Erythroblast (primary cell): ENCODE measurements around the gene VSTM2B.
"Not testable (repeated sequence)": the region's sequence is repeated elsewhere in the genome, so short reads cannot be mapped to it uniquely, and the experiment has no call there.

Experiments
- DNase-seq, 2 experiments: peaks; one replicate each; lab custom pipeline; 2025; lab: John Stamatoyannopoulos, UW
- GATA1 ChIP-seq: IDR thresholded peaks from 2 replicates; pipeline ENCODE4 v1.6.1; 2011; ENCODE audit warnings: low read depth, mild to moderate bottlenecking, control low read depth, low read length, moderate library complexity
- POLR2A ChIP-seq: IDR thresholded peaks from 2 replicates; pipeline ENCODE4 v1.6.1; 2011; ENCODE audit warnings: mild to moderate bottlenecking, low read length

Gene VSTM2B

GRCh38 chr19:29545866-29546582 lies 20.2 kb downstream of the VSTM2B start:
- no peak for DNase-seq
- TF ChIP-seq POLR2A, result no peak
- no peak for TF ChIP-seq GATA1

DNA sequence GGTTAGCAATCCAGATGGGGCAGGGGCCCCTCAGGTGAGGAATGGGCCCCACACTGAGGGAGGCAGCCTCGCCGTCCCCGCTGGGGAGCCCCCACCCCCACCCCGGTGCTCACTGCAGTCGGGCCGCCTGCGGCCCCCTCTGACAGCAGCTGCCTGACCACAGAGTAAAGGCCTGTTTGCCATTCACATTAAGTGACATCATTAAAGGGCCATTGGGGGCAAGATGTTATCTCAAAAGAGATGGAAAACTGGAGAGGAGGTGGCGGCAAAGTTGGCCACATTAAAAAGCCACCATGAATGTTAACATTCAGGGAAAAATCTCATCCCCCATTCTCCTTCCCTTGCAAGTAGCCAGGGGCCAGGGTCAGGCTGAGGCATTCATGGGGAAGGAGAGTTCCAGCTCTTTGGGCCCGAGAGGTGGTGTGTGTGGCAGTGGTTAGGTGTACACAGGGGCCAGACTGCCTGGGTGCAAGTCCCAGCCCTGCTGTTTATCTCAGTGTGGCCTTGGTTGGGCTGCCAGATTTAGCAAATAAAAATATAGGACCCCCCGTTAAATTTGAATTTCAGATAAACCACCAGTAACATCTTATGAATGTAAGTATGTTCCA lies 20.9 kb downstream of the VSTM2B start:
- TF ChIP-seq POLR2A (no peak), GATA1 (no peak)
- no peak for DNase-seq

DNA sequence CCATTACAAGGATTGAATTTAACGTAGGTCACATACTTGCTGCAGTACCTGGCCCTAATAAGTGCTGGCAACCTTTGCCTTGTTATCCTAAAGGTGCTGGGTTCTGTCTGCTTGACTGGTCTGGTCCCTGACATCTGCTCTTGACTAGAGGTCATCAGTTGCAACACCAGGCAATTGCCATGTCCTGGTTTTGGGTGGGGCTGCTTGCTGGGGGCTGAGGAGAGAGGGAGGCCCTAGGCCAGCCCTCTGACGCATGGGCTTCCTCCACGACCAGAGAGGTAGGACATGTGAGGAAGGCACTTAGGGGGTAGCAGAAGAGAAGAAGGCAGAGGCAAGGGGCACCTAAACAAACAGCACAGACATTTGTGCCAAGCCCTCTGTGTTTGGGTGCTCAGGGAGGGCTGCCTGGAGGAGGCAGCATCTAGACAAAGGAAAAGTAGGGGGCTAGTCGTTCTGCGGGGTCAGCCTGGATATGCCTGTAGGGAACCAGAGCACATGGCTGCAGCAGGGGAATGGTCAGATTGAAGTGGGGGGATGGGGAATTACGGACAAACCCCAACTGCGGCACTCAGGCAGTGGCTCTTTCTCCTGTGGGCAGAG lies 21.7 kb downstream of the VSTM2B start:
- DNase-seq, result no peak

DNA sequence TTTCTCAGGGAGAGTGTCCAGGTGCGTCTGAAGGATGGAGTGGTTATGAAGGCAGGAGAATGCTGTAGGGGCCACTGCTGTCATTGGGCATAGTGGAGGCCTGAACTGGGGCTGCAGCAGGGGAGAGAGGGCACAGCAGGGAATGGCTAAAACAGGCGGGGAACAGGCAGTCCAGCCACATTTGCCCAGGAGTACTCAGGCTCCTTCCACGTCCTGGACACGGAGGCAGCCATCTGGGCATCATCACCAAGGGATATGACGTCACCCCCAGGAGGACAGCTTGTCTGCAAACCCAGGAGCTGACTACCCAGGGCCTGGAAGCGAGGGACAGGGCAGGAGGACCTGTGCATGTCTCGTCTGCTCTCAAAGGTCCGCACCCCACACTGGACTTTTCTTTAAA lies 22.2 kb downstream of the VSTM2B start:
- TF ChIP-seq GATA1 (no peak), POLR2A (no peak)
- DNase-seq, result no peak

More for the DNA sequence above, 21.7 kb downstream of the VSTM2B start:
- TF ChIP-seq POLR2A (no peak), GATA1 (no peak)

- no peak for DNase-seq
Observed at GRCh38 chr19:29548483-29549085, 22.8 kb downstream of the VSTM2B start.

DNA sequence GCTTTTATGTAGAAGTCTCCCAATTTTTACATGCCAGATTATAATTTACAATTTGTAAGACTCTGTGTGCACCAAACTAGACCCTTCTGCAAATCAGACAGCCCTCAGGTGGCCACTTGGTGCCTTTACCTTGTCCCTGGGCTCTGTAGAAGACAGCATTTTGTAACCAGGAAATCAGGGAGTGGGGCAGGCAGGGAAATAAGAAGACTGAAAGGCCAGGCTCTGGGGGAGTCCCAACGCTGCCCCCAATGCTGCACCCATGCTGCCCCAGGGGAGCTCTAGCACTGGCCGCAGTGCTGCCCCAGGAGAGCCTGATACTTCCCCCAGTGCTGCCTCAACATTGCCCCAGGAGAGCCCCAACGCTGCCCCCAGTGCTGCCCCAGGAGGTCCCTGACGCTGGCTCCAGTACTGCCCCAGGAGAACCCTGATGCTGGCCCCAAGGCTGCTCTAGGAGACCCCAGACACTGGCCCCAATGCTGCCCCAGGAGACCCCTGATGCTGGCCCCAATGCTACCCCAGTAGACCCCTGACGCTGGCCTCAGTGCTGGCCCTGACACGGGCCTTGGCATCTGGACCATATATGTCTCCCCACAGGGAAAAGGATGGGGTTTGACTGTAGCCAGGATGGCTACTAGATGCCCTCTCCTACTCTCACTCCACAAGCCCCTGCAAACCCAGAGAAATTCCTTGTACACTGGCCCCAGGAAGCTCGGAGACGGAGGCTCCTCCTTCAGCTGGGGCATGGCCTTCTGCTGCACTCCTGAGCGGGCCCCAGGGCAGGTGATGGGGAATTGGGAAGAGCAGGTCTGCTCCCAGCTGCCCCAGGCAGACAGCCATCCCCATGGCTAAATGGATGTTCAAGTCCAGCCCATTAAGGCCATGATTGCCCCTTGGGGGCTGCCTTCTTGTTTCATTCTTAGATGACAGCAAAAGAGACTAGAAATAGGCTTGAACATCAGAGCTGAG lies 23.6 kb downstream of the VSTM2B start:
- TF ChIP-seq POLR2A, result no peak
- no peak for TF ChIP-seq GATA1
- DNase-seq, result no peak

More at GRCh38 chr19:29548483-29549085, 22.8 kb downstream of the VSTM2B start:
- TF ChIP-seq POLR2A, result no peak
- TF ChIP-seq GATA1, result no peak

DNA sequence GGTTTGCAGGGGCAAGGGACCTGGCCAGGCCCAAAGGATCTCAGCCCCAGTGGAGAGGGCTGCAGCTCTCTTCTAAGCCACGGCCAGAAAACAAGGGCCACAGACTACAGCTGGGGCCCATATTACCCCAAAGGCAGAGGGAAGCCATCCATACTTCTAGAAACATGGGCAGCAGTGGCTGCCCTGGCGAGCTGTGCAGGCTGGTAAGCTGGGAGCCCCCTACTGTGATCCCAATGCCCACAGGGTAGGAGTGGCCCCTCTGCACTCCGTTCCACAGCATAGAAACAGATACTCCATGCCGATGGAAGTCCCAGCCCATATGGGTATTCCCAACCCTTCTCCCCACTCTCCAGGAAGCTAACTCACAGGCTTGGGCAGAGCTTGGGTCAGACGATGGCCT lies 25.1 kb downstream of the VSTM2B start:
- TF ChIP-seq GATA1 (no peak), POLR2A (no peak)
- no peak for DNase-seq

GRCh38 chr19:29551774-29552173 lies 26.0 kb downstream of the VSTM2B start:
- no peak for DNase-seq

DNA sequence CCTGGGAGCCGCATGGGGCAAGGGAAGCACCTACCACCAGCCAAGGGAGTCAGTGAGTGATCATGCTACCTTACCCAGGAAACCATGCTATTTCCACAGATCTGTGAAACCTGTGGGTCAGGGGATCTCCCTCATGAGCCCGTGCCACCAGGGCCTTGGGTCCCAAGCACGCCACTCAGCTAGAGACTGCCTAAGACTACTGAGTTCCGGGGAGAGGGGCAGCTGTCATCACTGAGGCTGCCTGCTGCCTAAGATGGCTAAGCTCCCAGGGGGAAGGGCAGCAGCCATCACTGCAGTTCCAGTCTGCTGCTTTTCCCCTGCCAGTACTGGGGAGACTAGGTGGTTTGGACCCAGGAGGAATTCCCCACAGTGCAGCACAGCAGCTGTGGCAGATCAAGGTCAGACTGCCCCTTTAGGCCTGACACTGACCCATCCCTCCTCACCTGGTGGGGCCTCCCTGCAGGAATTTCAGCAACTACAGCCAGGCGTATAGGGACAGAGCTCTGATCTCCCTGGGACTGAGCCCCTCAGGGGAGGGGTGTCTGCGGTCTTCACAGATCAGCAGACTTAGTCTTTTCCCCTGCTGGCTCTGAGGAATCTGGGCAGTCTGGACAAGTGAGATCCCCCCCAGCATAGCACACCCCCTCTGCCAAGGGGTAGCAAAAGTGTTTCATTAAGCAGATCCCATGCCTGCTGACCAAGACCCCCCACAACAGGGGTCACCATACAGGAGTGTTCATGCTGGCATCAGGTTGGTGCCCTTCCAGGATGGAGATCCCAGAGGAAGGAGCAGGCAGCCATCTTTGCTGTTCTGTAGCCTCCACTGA lies 26.9 kb downstream of the VSTM2B start:
- DNase-seq, result no peak
- no peak for TF ChIP-seq GATA1
- no peak for TF ChIP-seq POLR2A

More at GRCh38 chr19:29551774-29552173, 26.0 kb downstream of the VSTM2B start:
- TF ChIP-seq GATA1 (no peak), POLR2A (no peak)

DNA sequence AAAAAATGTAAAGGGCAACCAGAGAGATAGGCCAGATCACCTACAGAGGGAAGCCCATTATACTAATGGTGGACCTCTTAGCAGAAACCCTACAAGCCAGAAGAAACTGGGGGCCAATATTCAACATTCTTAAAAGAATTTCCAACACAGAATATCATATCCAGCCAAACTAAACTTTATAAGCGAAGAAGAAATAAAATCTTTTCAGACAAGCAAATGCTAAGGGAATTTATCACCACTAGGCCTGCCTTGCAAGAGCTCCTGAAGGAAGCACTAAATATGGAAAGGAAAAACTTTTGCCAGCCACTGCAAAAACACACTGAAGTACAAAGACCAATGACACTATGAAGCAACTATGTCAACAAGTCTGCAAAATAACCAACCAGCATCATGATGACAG lies 28.4 kb downstream of the VSTM2B start:
- DNase-seq, result no peak
- TF ChIP-seq GATA1 (no peak), POLR2A (no peak)

- DNase-seq, result not testable (repeated sequence)
Observed at GRCh38 chr19:29559110-29559509, 33.3 kb downstream of the VSTM2B start.

- TF ChIP-seq POLR2A, result no peak
- TF ChIP-seq GATA1, result no peak
- no peak for DNase-seq
Observed at GRCh38 chr19:29559743-29560142, 33.9 kb downstream of the VSTM2B start.
